ENCODE data around the gene DTYMK.

DTYMK gene

DNA sequence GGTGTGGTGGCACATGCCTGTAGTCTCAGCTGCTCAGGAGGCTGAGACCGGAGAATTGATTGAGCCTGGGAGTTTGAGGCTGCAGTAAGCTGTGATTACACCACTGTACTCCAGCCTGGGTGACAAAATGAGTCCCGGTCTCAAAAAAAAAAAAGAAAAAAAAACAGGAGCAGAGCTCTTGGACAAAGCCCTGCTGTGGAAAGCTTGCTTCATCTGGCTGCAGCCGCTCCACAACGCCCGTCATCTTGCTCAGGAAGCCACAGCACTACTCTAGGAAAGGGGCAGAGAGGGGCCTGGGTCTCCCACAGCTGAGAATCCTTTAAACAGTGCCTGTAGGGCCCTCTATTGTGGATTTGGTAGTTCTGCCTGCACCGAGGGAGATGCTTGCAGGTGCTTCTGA lies 38.2 kb downstream of the DTYMK start:
- TF ChIP-seq CTCF (IDR thresholded peaks at IDR 0.05; ENCODE audit: control extremely low read depth, extremely low read depth, low read depth, missing control alignments) = no peak
- CTCF ChIA-PET = interaction anchor here (1.0 to 1.5 kb wide), 3 partner anchors 10 to 53 kb away, joined by 3 read pairs; no protein-coding TSS in a partner anchor
- DNase-seq (ENCODE audit: extremely low spot score) = no peak
- POLR2A ChIA-PET = no interaction called here

DNA sequence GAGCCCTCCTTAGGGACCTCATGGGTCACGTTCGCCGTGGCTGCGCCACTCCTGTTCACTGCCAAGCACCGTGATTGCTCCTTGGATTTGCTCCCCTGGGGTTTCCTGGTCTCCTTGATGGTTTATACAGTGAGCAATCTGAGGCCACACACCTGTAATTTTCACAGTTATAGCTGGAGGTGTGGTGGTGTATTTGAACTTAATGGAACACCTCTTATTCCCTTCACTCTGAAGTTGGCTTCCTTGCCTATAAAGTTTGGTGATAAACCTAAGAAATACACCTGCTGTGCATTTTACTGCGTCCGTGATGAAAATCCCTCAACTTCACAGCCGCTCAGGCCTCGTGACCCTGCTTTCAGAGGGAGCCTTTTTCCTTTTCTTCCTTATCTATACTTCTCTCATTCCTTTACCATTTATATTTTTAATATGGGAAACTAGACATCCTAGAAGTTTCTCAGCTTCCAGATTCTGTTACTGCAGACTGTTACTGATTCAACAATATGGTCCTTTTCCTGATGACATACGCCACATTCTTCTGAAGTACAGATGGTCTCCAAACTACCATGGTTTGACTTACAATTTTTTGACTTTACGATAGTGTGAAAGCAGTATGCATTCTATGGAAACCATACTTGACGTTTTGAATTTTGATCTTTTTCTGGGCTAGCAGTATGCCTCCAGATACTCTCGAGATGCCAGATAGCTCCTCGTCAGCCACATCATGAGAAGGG lies 40.5 kb downstream of the DTYMK start:
- CTCF ChIA-PET = interaction anchor here (0.7 to 1.5 kb wide), 3 partner anchors 13 to 79 kb away, joined by 3 read pairs; no protein-coding TSS in a partner anchor
- TF ChIP-seq CTCF (IDR thresholded peaks at IDR 0.05; ENCODE audit: control extremely low read depth, extremely low read depth, low read depth, missing control alignments) = no peak

GRCh38 chr2:241645056-241645914 lies 41.3 kb downstream of the DTYMK start:
- TF ChIP-seq CTCF (IDR thresholded peaks at IDR 0.05; ENCODE audit: control extremely low read depth, extremely low read depth, low read depth, missing control alignments) = no peak
- POLR2A ChIA-PET = no interaction called here
- no peak for DNase-seq (ENCODE audit: extremely low spot score)
- CTCF ChIA-PET = no interaction called here

More for the DNA sequence above, 40.5 kb downstream of the DTYMK start:
- POLR2A ChIA-PET = interaction anchor here (0.6 kb wide), 1 partner anchor 32 kb away, joined by 6 read pairs; no protein-coding TSS in a partner anchor
- DNase-seq (ENCODE audit: extremely low spot score) = no peak

GRCh38 chr2:241641631-241642030 lies 45.0 kb downstream of the DTYMK start:
- ChIA-PET POLR2A (interaction anchor here (0.6 kb wide), 1 partner anchor 60 kb away, joined by 3 read pairs; the partner anchor contains the start of gene ING5), CTCF (interaction anchor here (0.8 to 1.2 kb wide), 2 partner anchors 11 to 235 kb away, joined by 3 read pairs; no protein-coding TSS in a partner anchor)
- no peak for TF ChIP-seq CTCF (IDR thresholded peaks at IDR 0.05; ENCODE audit: control extremely low read depth, extremely low read depth, low read depth, missing control alignments)
- DNase-seq (ENCODE audit: extremely low spot score) = no peak

- no peak for DNase-seq (ENCODE audit: extremely low spot score)
- TF ChIP-seq CTCF (IDR thresholded peaks at IDR 0.05; ENCODE audit: control extremely low read depth, extremely low read depth, low read depth, missing control alignments) = no peak
- ChIA-PET CTCF (no interaction called here), POLR2A (no interaction called here)
Observed at GRCh38 chr2:241640165-241640795, 46.3 kb downstream of the DTYMK start.

GRCh38 chr2:241639385-241639784 lies 47.2 kb downstream of the DTYMK start:
- no peak for DNase-seq (ENCODE audit: extremely low spot score)
- no peak for TF ChIP-seq CTCF (IDR thresholded peaks at IDR 0.05; ENCODE audit: control extremely low read depth, extremely low read depth, low read depth, missing control alignments)
- CTCF ChIA-PET = interaction anchor here (1.6 kb wide), 1 partner anchor 63 kb away, joined by 3 read pairs; the partner anchor contains the start of gene ING5
- POLR2A ChIA-PET = no interaction called here
